DOHH2 (cell line): ENCODE measurements around the gene NIN.

Experiments
- H3F3A ChIP-seq: fragments of 200-600 bp; sonication (generic), shearing (Covaris generic); 2 replicates; pipeline ENCODE4 v1.6.0; 2016; ENCODE audit warnings: antibody characterized with exemption, mild to moderate bottlenecking; ENCODE audit not compliant: control insufficient read depth, insufficient read depth
- H3K27ac ChIP-seq: fragments of 200-600 bp; sonication (generic); 2 replicates; pipeline ENCODE4 v1.5.1; 2014; ENCODE audit warnings: low read depth, mild to moderate bottlenecking, low read length, moderate library complexity
- H3K27me3 ChIP-seq: fragments of 200-600 bp; sonication (generic); 2 replicates; pipeline ENCODE4 v1.6.1; 2014; ENCODE audit warnings: mild to moderate bottlenecking, low read length, mixed read lengths; ENCODE audit not compliant: control insufficient read depth
- H3K36me3 ChIP-seq: fragments of 200-600 bp; sonication (generic); 2 replicates; pipeline ENCODE4 v1.6.1; 2014; ENCODE audit warnings: mild to moderate bottlenecking, low read length, moderate library complexity, mixed read lengths; ENCODE audit not compliant: control insufficient read depth
- H3K4me1 ChIP-seq: fragments of 200-600 bp; sonication (generic); 2 replicates; pipeline ENCODE4 v1.6.1; 2014; ENCODE audit warnings: mild to moderate bottlenecking, low read length, mixed read lengths; ENCODE audit not compliant: control insufficient read depth
- H3K4me2 ChIP-seq: fragments of 200-600 bp; sonication (generic); 2 replicates; pipeline ENCODE4 v1.6.0; 2014; ENCODE audit warnings: mild to moderate bottlenecking, low read length, moderate library complexity
- H3K4me3 ChIP-seq: fragments of 200-600 bp; sonication (generic); 2 replicates; pipeline ENCODE4 v1.5.1; 2014; ENCODE audit warnings: mild to moderate bottlenecking, low read length, mixed read lengths
- H3K79me2 ChIP-seq: fragments of 200-600 bp; sonication (generic); 2 replicates; pipeline ENCODE4 v1.6.1; 2014; ENCODE audit warnings: mild to moderate bottlenecking, low read length, mixed read lengths; ENCODE audit not compliant: control insufficient read depth
- H3K9me2 ChIP-seq: fragments of 200-600 bp; sonication (generic); replicated peaks from 2 replicates; pipeline ENCODE4 v1.6.1; 2014; ENCODE audit warnings: mild to moderate bottlenecking, low read length, mixed read lengths; ENCODE audit not compliant: control insufficient read depth
- H3K9me3 ChIP-seq: fragments of 200-600 bp; sonication (generic); 2 replicates; pipeline ENCODE4 v1.6.1; 2014; ENCODE audit warnings: antibody characterized with exemption, low read length, mixed read lengths; ENCODE audit not compliant: control insufficient read depth, insufficient read depth
- H4K20me1 ChIP-seq: fragments of 200-600 bp; sonication (generic); 2 replicates; pipeline ENCODE4 v1.6.0; 2014; ENCODE audit warnings: low read depth, mild to moderate bottlenecking, antibody characterized with exemption, low read length, moderate library complexity; ENCODE audit not compliant: control insufficient read depth, insufficient read depth
- CTCF ChIP-seq: fragments of 200-600 bp; sonication (generic); IDR thresholded peaks from one replicate; pipeline ENCODE4 v1.5.1; 2014; ENCODE audit warnings: antibody characterized with exemption, mild to moderate bottlenecking, low read depth, low read length; ENCODE audit not compliant: poor library complexity, severe bottlenecking
- EZH2phosphoT487 ChIP-seq: fragments of 200-600 bp; sonication (generic); IDR thresholded peaks from 2 replicates; pipeline ENCODE4 v1.6.1; 2017; ENCODE audit warnings: borderline replicate concordance, mild to moderate bottlenecking, antibody characterized with exemption, low read length, moderate library complexity, mixed read lengths

The NIN gene

GRCh38 chr14:50688875-50689274 lies 142.1 kb downstream of the NIN start:
- Histone ChIP-seq H3K4me1 (no peaks in the 10 kb centered on the region), H3K9me2 (no peaks in the 10 kb centered on the region), H4K20me1 (no peaks in the 10 kb centered on the region), H3K36me3 (no peaks in the 10 kb centered on the region), H3K4me3 (no peak overlapping the region), H3K9me3 (peaks cover 2% of the 10 kb centered on the region; the same call in 1 of the 2 replicates), H3K79me2 (no peaks in the 10 kb centered on the region), H3K27ac (no peak overlapping the region), H3K4me2 (no peak overlapping the region), H3K27me3 (no peaks in the 10 kb centered on the region), H3F3A (no peaks in the 10 kb centered on the region)
- TF ChIP-seq EZH2phosphoT487 (no peak), CTCF (no peak)

GRCh38 chr14:50679674-50680073 lies 151.3 kb downstream of the NIN start:
- no peaks in the 10 kb centered on the region for H3K27me3 ChIP-seq
- no peaks in the 10 kb centered on the region for H3K36me3 ChIP-seq
- no peak for TF ChIP-seq EZH2phosphoT487
- TF ChIP-seq CTCF: no peak
- H3K9me2 ChIP-seq: no peaks in the 10 kb centered on the region
- no peaks in the 10 kb centered on the region for H4K20me1 ChIP-seq
- no peak overlapping the region for H3K4me2 ChIP-seq
- no peak overlapping the region for H3K27ac ChIP-seq
- H3K79me2 ChIP-seq: no peaks in the 10 kb centered on the region
- H3K4me3 ChIP-seq: no peak overlapping the region
- no peaks in the 10 kb centered on the region for H3K9me3 ChIP-seq
- H3F3A ChIP-seq: no peaks in the 10 kb centered on the region
- H3K4me1 ChIP-seq: peaks cover 27% of the 10 kb centered on the region

- H3K27me3 ChIP-seq: no peaks in the 10 kb centered on the region
- H3K79me2 ChIP-seq: no peaks in the 10 kb centered on the region
- H3K4me3 ChIP-seq: peak overlapping the region; percentile 63
- H3K27ac ChIP-seq: no peak overlapping the region
- H3F3A ChIP-seq: no peaks in the 10 kb centered on the region
- no peaks in the 10 kb centered on the region for H3K36me3 ChIP-seq
- H3K9me2 ChIP-seq: no peaks in the 10 kb centered on the region
- H3K4me1 ChIP-seq: peaks cover 27% of the 10 kb centered on the region
- no peaks in the 10 kb centered on the region for H4K20me1 ChIP-seq
- TF ChIP-seq CTCF (no peak), EZH2phosphoT487 (no peak)
- H3K9me3 ChIP-seq: no peaks in the 10 kb centered on the region
- H3K4me2 ChIP-seq: peak overlapping the region; percentile 85
Measured at GRCh38 chr14:50678163-50678562, 152.8 kb downstream of the NIN start.

- peak overlapping the region; percentile 85 for H3K4me2 ChIP-seq
Measured at GRCh38 chr14:50677527-50678063, 153.4 kb downstream of the NIN start.

More at GRCh38 chr14:50677527-50678063, 153.4 kb downstream of the NIN start:
- Histone ChIP-seq H4K20me1 (no peaks in the 10 kb centered on the region), H3F3A (no peaks in the 10 kb centered on the region), H3K9me3 (no peaks in the 10 kb centered on the region), H3K36me3 (no peaks in the 10 kb centered on the region), H3K9me2 (no peaks in the 10 kb centered on the region), H3K79me2 (no peaks in the 10 kb centered on the region), H3K4me1 (peaks cover 27% of the 10 kb centered on the region), H3K4me3 (peak overlapping the region; percentile 63), H3K27ac (peak overlapping the region; percentile 53), H3K27me3 (no peaks in the 10 kb centered on the region)
- TF ChIP-seq EZH2phosphoT487: no peak
- TF ChIP-seq CTCF: no peak
